Ascending aorta (tissue), 2 donors: Measurements from ENCODE around the gene ATP2B2. TPM values are rescaled to one million over a fixed set of nuclear protein-coding genes. Genes with fewer than 3 reads are reported as not detected.
"Not testable (repeated sequence)": the region's sequence is repeated elsewhere in the genome, so short reads cannot be mapped to it uniquely, and the experiment has no call there.

Source experiments
- DNase-seq, 2 donors: peaks; one replicate each; pipeline ENCODE4 v3.0.0-alpha.2; 2019; ENCODE audit warnings: low spot score in 2 of 2
- H3K27ac ChIP-seq, 2 donors: fragments of 200-600 bp; sonication (generic); one replicate each; pipeline ENCODE4 v1.5.1; 2016 to 2017; ENCODE audit warnings: mild to moderate bottlenecking in 1 of 2
- H3K27me3 ChIP-seq: fragments of 200-600 bp; sonication (generic); one replicate; pipeline ENCODE4 v1.5.1; 2017
- H3K36me3 ChIP-seq, 2 donors: fragments of 200-600 bp; sonication (generic); one replicate each; pipeline ENCODE4 v1.5.1; 2016
- H3K4me1 ChIP-seq, 2 donors: fragments of 200-600 bp; sonication (generic); one replicate each; pipeline ENCODE4 v1.5.1; 2016 to 2017; ENCODE audit warnings: mild to moderate bottlenecking in 1 of 2
- H3K4me3 ChIP-seq, 2 donors: fragments of 200-600 bp; sonication (generic); one replicate each; pipeline ENCODE4 v1.5.1; 2016 to 2017; ENCODE audit warnings: mild to moderate bottlenecking in 1 of 2
- H3K9me3 ChIP-seq, 2 donors: fragments of 200-600 bp; sonication (generic); one replicate each; pipeline ENCODE4 v1.5.1; 2016
- CTCF ChIP-seq, 3 experiments: fragments of 200-600 bp in 2 of 3; fragments of 450-650 bp in 1 of 3; sonication (generic) in 2 of 3; IDR thresholded peaks; one replicate each; pipeline ENCODE4 v1.5.1; 2016 to 2019; ENCODE audit warnings: antibody characterized with exemption in 3 of 3, mild to moderate bottlenecking in 1 of 3, moderate library complexity in 1 of 3
- intact Hi-C: fragments of 100-400 bp; cut with DNase I; formaldehyde crosslinking; loops from one replicate; pipeline ENCODE4 v1.15.1; 2023
- total RNA-seq: library from RNA; depleted of rRNA; stranded (reverse); fragments of >200 nt; gene quantifications from one replicate; pipeline ENCODE4 v1.1.0, GENCODE V29; 2016

ATP2B2 gene
- total RNA-seq, 1 donor from 2014 or later = not detected

- no peak for TF ChIP-seq CTCF (IDR thresholded peaks at IDR 0.05)
- H3K4me3 ChIP-seq = no peak overlapping the region
- no peaks in the 10 kb centered on the region for H3K27me3 ChIP-seq
- H3K9me3 ChIP-seq = no peaks in the 10 kb centered on the region
- intact Hi-C loops = no loop called here
- H3K36me3 ChIP-seq = peaks cover 53 to 65% of the 10 kb centered on the region in 2 donors
- H3K27ac ChIP-seq = no peak overlapping the region
- no peaks in the 10 kb centered on the region for H3K4me1 ChIP-seq
- DNase-seq = no peak
These were observed 205.7 kb downstream of the ATP2B2 start for GRCh38 chr3:10299679-10300078.

GRCh38 chr3:10299175-10299574 lies 206.2 kb downstream of the ATP2B2 start:
- Histone ChIP-seq H3K4me1 (no peaks in the 10 kb centered on the region), H3K4me3 (no peak overlapping the region), H3K9me3 (no peaks in the 10 kb centered on the region), H3K27ac (no peak overlapping the region), H3K27me3 (no peaks in the 10 kb centered on the region), H3K36me3 (peaks cover 48 to 60% of the 10 kb centered on the region in 2 donors)
- intact Hi-C loops = no loop called here
- TF ChIP-seq CTCF (IDR thresholded peaks at IDR 0.05) = no peak
- no peak for DNase-seq

DNA sequence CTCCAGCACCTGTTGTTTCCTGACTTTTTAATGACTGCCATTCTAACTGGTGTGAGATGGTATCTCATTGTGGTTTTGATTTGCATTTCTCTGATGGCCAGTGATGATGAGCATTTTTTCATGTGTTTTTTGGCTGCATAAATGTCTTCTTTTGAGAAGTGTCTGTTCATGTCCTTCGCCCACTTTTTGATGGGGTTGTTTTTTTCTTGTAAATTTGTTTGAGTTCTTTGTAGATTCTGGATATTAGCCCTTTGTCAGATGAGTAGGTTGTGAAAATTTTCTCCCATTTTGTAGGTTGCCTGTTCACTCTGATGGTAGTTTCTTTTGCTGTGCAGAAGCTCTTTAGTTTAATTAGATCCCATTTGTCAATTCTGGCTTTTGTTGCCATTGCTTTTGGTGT lies 207.3 kb downstream of the ATP2B2 start:
- H3K4me1 ChIP-seq, H3K27ac ChIP-seq, intact Hi-C loops, H3K9me3 ChIP-seq, H3K27me3 ChIP-seq, H3K4me3 ChIP-seq, DNase-seq: not testable (repeated sequence)
- H3K36me3 ChIP-seq = peaks cover 37 to 50% of the 10 kb centered on the region in 2 donors

GRCh38 chr3:10294030-10294586 lies 211.3 kb downstream of the ATP2B2 start:
- Histone ChIP-seq H3K27ac (no peak overlapping the region), H3K4me3 (no peak overlapping the region), H3K9me3 (no peaks in the 10 kb centered on the region), H3K27me3 (no peaks in the 10 kb centered on the region), H3K36me3 (peaks cover 10 to 26% of the 10 kb centered on the region in 2 donors), H3K4me1 (no peaks in the 10 kb centered on the region)
- DNase-seq = no peak
- no peak for TF ChIP-seq CTCF (IDR thresholded peaks at IDR 0.05)
- intact Hi-C loops = no loop called here

DNA sequence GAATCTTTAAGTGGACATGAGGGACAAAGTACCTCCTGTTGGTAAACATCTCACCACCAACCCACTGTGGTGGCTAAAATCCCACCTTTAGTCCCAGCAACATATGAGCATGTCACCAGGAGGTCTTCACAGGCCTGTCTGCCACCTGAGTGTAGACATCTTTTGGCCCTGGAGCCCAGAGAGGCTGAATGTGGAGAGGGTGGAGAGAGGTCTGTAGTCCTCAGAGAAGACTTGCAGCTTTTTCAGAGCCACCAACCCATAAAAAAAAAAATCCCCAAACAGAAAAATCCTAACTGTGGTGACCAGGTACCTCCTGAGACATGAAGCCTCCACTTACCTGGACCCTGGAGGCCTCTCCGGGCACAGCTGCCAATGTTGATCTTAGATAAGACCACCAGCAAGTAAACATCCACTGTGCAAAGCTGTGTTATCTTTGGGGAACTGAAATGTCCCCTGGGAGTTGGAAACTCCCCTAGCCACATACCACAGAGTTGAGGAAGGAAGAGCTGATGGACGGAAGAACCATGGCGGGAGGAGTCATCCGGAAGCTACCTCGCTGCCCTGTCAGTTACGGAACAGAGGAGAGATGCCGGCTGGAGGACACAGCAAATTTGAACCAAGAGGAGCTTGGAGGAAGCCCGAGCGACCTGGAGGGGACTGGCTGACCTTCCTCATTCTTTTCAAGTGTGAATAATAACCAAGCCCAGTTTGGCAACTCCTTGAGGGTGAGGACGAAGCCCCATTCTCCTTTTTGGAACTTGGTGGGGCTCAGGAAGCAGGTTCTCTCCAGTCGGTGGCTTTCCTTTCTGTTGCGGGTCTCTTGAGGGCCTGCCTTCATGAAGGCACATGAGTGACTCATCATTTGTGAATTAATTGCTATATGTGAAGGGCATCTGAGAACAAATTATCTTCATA lies 212.6 kb downstream of the ATP2B2 start, which contains the start of gene GHRL:
Gene GHRL, minus strand, starts transcription at position 443 of the 915 bp plus-strand sequence. CDS start 2,767 bp downstream, outside the sequence.
- no peak for TF ChIP-seq CTCF (IDR thresholded peaks at IDR 0.05)
- DNase-seq = no peak
- no peaks in the 10 kb centered on the region for H3K9me3 ChIP-seq
- H3K27ac ChIP-seq = no peak within 1 kb of the TSS
- H3K4me3 ChIP-seq = no peak within 1 kb of the TSS
- H3K36me3 ChIP-seq = peaks cover 21 to 30% of the 10 kb centered on the region in 2 donors
- H3K27me3 ChIP-seq = no peaks in the 10 kb centered on the region
- intact Hi-C loops = no loop called here
- H3K4me1 ChIP-seq = no peaks in the 10 kb centered on the region

- H3K27ac ChIP-seq = no peak overlapping the region
- H3K27me3 ChIP-seq = no peaks in the 10 kb centered on the region
- no peaks in the 10 kb centered on the region for H3K4me1 ChIP-seq
- intact Hi-C loops = no loop called here
- DNase-seq = no peak
- H3K36me3 ChIP-seq = peaks cover 28 to 30% of the 10 kb centered on the region in 2 donors
- H3K9me3 ChIP-seq = no peaks in the 10 kb centered on the region
- no peak for TF ChIP-seq CTCF (IDR thresholded peaks at IDR 0.05)
- no peak overlapping the region for H3K4me3 ChIP-seq
These were observed 213.7 kb downstream of the ATP2B2 start for GRCh38 chr3:10291641-10292040.
